ENCODE measurements around the gene CHST9.
"Not testable (repeated sequence)": the region's sequence is repeated elsewhere in the genome, so short reads cannot be mapped to it uniquely, and the experiment has no call there.

Gene CHST9

GRCh38 chr18:26999797-27000196 is 185.3 kb downstream of the CHST9 start:
- no peak for DNase-seq (ENCODE audit: low read depth)

GRCh38 chr18:26993568-26993967 is 191.5 kb downstream of the CHST9 start:
- DNase-seq (ENCODE audit: low read depth), result no peak

- no peak for DNase-seq (ENCODE audit: low read depth)
Measured at GRCh38 chr18:26992926-26993325, 192.2 kb downstream of the CHST9 start.

GRCh38 chr18:26989842-26990241 is 195.3 kb downstream of the CHST9 start:
- DNase-seq (ENCODE audit: low read depth), result no peak

- no peak for DNase-seq (ENCODE audit: low read depth)
Measured at GRCh38 chr18:26981360-26982082, 203.6 kb downstream of the CHST9 start.

GRCh38 chr18:26978812-26979341 is 206.2 kb downstream of the CHST9 start:
- no peak for DNase-seq (ENCODE audit: low read depth)

- DNase-seq (ENCODE audit: low read depth), result no peak
Measured at GRCh38 chr18:26977781-26978180, 207.3 kb downstream of the CHST9 start.

- no peak for DNase-seq (ENCODE audit: low read depth)
Measured at GRCh38 chr18:26976206-26976605, 208.9 kb downstream of the CHST9 start.

GRCh38 chr18:26972549-26972948 is 212.6 kb downstream of the CHST9 start:
- DNase-seq (ENCODE audit: low read depth), result not testable (repeated sequence)

GRCh38 chr18:26971409-26971808 is 213.7 kb downstream of the CHST9 start:
- DNase-seq (ENCODE audit: low read depth), result no peak

GRCh38 chr18:26970637-26971036 is 214.5 kb downstream of the CHST9 start:
- no peak for DNase-seq (ENCODE audit: low read depth)

GRCh38 chr18:26965206-26965605 is 219.9 kb downstream of the CHST9 start:
- no peak for DNase-seq (ENCODE audit: low read depth)

- no peak for DNase-seq (ENCODE audit: low read depth)
Measured at GRCh38 chr18:26963292-26963691, 221.8 kb downstream of the CHST9 start.

- DNase-seq (ENCODE audit: low read depth), result no peak
Measured at GRCh38 chr18:26961839-26962238, 223.3 kb downstream of the CHST9 start.

- DNase-seq (ENCODE audit: low read depth), result no peak
Measured at GRCh38 chr18:26960911-26961310, 224.2 kb downstream of the CHST9 start.

GRCh38 chr18:26956863-26957262 is 228.2 kb downstream of the CHST9 start:
- DNase-seq (ENCODE audit: low read depth), result no peak

GRCh38 chr18:26948703-26949102 is 236.4 kb downstream of the CHST9 start:
- DNase-seq (ENCODE audit: low read depth), result no peak

GRCh38 chr18:26943906-26944305 is 241.2 kb downstream of the CHST9 start:
- DNase-seq (ENCODE audit: low read depth), result no peak

- no peak for DNase-seq (ENCODE audit: low read depth)
Measured at GRCh38 chr18:26941584-26941983, 243.5 kb downstream of the CHST9 start.

- no peak for DNase-seq (ENCODE audit: low read depth)
Measured at GRCh38 chr18:26940744-26941398, 244.2 kb downstream of the CHST9 start.

GRCh38 chr18:26931659-26932058 is 253.4 kb downstream of the CHST9 start:
- DNase-seq (ENCODE audit: low read depth), result no peak

GRCh38 chr18:26930630-26931029 is 254.5 kb downstream of the CHST9 start:
- DNase-seq (ENCODE audit: low read depth), result no peak

GRCh38 chr18:26928670-26929313 is 256.3 kb downstream of the CHST9 start:
- DNase-seq (ENCODE audit: low read depth), result no peak
